Activated B cell treated with CpG ODN at 0.5 μM for 24 hours (primary cell): ENCODE measurements around the gene FLII. TPM values are rescaled to one million over a fixed set of nuclear protein-coding genes. Genes with fewer than 3 reads are reported as not detected.

Source experiments
- ATAC-seq: fragments of 200-7000 bp; cut with Tn5 transposase; one replicate; pipeline ENCODE4 v1.10.0; 2021; ENCODE audit warnings: low read depth, mild to moderate bottlenecking, moderate library complexity
- CTCF ChIA-PET: fragments of 350-600 bp; sonication (Branson Sonifier 250); formaldehyde crosslinking; loops from one replicate; lab custom pipeline; 2021; ENCODE audit warnings: antibody characterized with exemption; lab: Charles Lee
- POLR2A ChIA-PET: fragments of 350-600 bp; sonication (Branson Sonifier 250); formaldehyde crosslinking; loops from one replicate; lab custom pipeline; 2021; ENCODE audit warnings: antibody characterized with exemption; lab: Charles Lee
- DNase-seq: peaks from one replicate; pipeline ENCODE4 v3.0.0; 2022
- H3K27ac Mint-ChIP-seq: one replicate; pipeline ENCODE4 v1.8.0; 2020; ENCODE audit warnings: mixed read lengths
- H3K27me3 Mint-ChIP-seq: one replicate; pipeline ENCODE4 v1.8.0; 2021; ENCODE audit warnings: mixed read lengths
- H3K36me3 Mint-ChIP-seq: one replicate; pipeline ENCODE4 v1.8.0; 2021; ENCODE audit warnings: low read depth, mixed read lengths
- H3K4me1 Mint-ChIP-seq: one replicate; pipeline ENCODE4 v1.8.0; 2021; ENCODE audit warnings: mixed read lengths
- H3K4me3 Mint-ChIP-seq: one replicate; pipeline ENCODE4 v1.8.0; 2020; ENCODE audit warnings: mild to moderate bottlenecking, mixed read lengths
- H3K9me3 Mint-ChIP-seq: one replicate; pipeline ENCODE4 v1.8.0; 2020; ENCODE audit warnings: mixed read lengths
- CTCF ChIP-seq: fragments of 200-600 bp; IDR thresholded peaks from one replicate; pipeline ENCODE4 v1.8.0; 2022; ENCODE audit warnings: antibody characterized with exemption, mild to moderate bottlenecking
- intact Hi-C: fragments of 100-400 bp; cut with micrococcal nuclease; formaldehyde crosslinking; loops from one replicate; pipeline ENCODE4 v1.15.1; 2024
- total RNA-seq: library from RNA; stranded (reverse); gene quantifications from 2 replicates; pipeline ENCODE4 v1.2.3, GENCODE V29; 2022

The FLII gene
- total RNA-seq, 1 donor from 2014 or later = 291 TPM

GRCh38 chr17:18260332-18261145 is 2.0 kb upstream of the FLII start, which contains the start of gene MIEF2:
TSS of gene MIEF2 (plus strand) at chr17:18260662. CDS start at chr17:18262721, 2,059 bp downstream.
- Mint-ChIP-seq H3K27me3 (no peaks in the 10 kb centered on the region), H3K36me3 (peaks cover 19% of the 10 kb centered on the region), H3K27ac (peak within 1 kb of the TSS; percentile 77), H3K4me1 (peaks cover 38% of the 10 kb centered on the region), H3K4me3 (peak within 1 kb of the TSS; percentile 79), H3K9me3 (no peaks in the 10 kb centered on the region)
- CTCF ChIA-PET = no interaction called here
- ATAC-seq (peak; percentile 89), DNase-seq (peak; percentile 84)
- POLR2A ChIA-PET = interaction anchor here (1.9 kb wide), 1 partner anchor 54 kb away, joined by 10 read pairs; the partner anchor contains the start of genes SMCR8 and TOP3A
- intact Hi-C loops = loop anchor here (1.0 to 5.0 kb wide), 6 partner anchors 35 to 980 kb away; partner anchors contain the start of genes ALKBH5, COPS3, LLGL1 and SHMT1
- no peak for TF ChIP-seq CTCF

DNA sequence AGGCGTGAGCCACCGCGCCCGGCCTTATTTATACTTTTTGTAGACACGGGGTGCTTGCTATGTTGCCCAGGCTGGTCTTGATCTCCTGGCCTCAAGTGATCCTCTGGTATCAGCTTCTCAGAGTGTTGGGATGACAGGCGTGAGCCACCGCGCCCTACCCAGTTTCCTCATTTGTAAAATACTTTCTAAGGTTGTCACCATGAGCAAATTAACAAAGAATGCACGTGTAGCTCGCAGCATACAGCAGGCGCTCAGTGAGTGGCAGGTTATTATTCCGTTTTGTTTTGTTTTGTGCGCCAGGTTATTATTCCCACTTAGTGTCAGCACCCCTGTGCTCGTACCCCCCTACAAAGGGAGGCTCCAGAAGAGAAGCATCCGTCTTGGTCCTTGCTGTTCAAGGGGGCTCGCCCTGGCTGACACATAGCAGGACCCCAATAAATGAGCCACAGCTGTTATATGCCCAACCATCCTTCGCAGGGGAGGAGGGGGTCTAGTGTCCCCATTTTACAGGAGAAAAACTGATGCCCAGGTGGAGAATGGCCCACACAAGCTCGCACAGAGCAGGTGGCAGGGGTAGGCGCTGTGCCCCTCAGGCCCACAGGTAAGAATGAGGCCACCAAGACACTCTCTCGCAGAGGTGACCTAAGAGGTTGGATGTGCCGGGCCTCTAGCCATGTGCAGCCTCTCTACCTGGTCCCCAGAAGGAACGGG is 1.2 kb upstream of the FLII start:
- no peaks in the 10 kb centered on the region for H3K9me3 Mint-ChIP-seq
- H3K4me1 Mint-ChIP-seq = peaks cover 38% of the 10 kb centered on the region
- CTCF ChIA-PET = no interaction called here
- ATAC-seq = no peak
- peaks cover 23% of the 10 kb centered on the region for H3K36me3 Mint-ChIP-seq
- intact Hi-C loops = loop anchor here (1.0 to 5.0 kb wide), 6 partner anchors 34 to 979 kb away; partner anchors contain the start of genes ALKBH5, COPS3, LLGL1 and SHMT1
- peak overlapping the region; percentile 79 for H3K4me3 Mint-ChIP-seq
- DNase-seq = no peak
- no peaks in the 10 kb centered on the region for H3K27me3 Mint-ChIP-seq
- no peak for TF ChIP-seq CTCF
- POLR2A ChIA-PET = interaction anchor here (0.9 to 1.9 kb wide), 2 partner anchors 55 to 79 kb away, joined by 3 to 10 read pairs; partner anchors contain the start of genes SMCR8 and TOP3A
- H3K27ac Mint-ChIP-seq = peak overlapping the region; percentile 63

- TF ChIP-seq CTCF = no peak
- POLR2A ChIA-PET = no interaction called here
- H3K27me3 Mint-ChIP-seq = no peaks in the 10 kb centered on the region
- ATAC-seq (peak; percentile 33), DNase-seq (peak; percentile 57)
- H3K4me1 Mint-ChIP-seq = peaks cover 38% of the 10 kb centered on the region
- H3K27ac Mint-ChIP-seq = peak overlapping the region; percentile 81
- H3K36me3 Mint-ChIP-seq = peaks cover 36% of the 10 kb centered on the region
- intact Hi-C loops = loop anchor here (1.0 kb wide), 1 partner anchor 10 kb away; no protein-coding TSS in a partner anchor
- CTCF ChIA-PET = no interaction called here
- no peaks in the 10 kb centered on the region for H3K9me3 Mint-ChIP-seq
- peak overlapping the region; percentile 96 for H3K4me3 Mint-ChIP-seq
Observed at GRCh38 chr17:18257982-18258355, 569 bp downstream of the FLII start.

DNA sequence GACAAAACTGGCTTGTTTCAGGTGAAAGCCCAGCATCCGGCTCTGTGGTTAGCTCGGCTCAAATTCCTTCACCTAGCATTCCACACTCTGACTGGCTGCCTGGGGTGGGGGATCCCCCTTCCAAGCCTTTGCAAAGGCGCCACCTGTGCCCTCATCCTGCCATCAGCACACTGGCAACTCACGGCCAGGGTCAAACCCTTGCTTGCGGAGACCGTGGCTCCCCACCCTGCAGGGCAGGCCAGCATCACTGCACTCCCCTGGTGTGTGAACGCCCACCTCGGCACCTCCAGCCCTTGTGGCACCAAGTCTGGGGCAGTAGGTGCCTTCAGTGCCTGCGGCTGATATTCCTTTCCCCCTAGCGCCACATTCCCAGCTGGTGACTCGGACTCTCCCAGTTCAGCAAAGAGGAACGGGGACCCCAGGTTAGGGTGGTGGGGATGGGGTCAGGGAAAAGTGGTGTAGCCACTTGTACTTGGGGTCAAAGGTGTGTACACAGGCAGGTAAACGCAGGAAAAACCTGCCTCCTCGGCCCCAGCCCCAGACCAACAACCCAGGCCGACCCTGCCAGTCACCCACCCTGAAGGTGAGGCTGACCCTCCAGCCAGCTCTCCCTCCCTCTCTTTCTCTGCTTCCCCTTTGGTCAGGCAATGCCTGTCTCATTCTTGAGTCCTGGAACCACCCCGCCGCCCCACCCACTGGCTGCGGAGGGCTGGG is 1.1 kb downstream of the FLII start:
- H3K4me1 Mint-ChIP-seq = peaks cover 38% of the 10 kb centered on the region
- POLR2A ChIA-PET = no interaction called here
- no peak for ATAC-seq
- peaks cover 42% of the 10 kb centered on the region for H3K36me3 Mint-ChIP-seq
- no peak for DNase-seq
- no peak for TF ChIP-seq CTCF
- intact Hi-C loops = no loop called here
- peak overlapping the region; percentile 96 for H3K4me3 Mint-ChIP-seq
- CTCF ChIA-PET = no interaction called here
- H3K27ac Mint-ChIP-seq = peak overlapping the region; percentile 81
- H3K27me3 Mint-ChIP-seq = no peaks in the 10 kb centered on the region
- H3K9me3 Mint-ChIP-seq = no peaks in the 10 kb centered on the region
